Activated CD4-positive, CD25-positive, alpha-beta regulatory T cell (primary cell): ENCODE results near the gene EIF3J.

Source experiments
- DNase-seq, 4 experiments: peaks; one replicate each; lab custom pipeline; 2025; lab: John Stamatoyannopoulos, UW

The EIF3J gene

GRCh38 chr15:44595246-44595645 lies 58.3 kb downstream of the EIF3J start:
- DNase-seq, result no peak

DNA sequence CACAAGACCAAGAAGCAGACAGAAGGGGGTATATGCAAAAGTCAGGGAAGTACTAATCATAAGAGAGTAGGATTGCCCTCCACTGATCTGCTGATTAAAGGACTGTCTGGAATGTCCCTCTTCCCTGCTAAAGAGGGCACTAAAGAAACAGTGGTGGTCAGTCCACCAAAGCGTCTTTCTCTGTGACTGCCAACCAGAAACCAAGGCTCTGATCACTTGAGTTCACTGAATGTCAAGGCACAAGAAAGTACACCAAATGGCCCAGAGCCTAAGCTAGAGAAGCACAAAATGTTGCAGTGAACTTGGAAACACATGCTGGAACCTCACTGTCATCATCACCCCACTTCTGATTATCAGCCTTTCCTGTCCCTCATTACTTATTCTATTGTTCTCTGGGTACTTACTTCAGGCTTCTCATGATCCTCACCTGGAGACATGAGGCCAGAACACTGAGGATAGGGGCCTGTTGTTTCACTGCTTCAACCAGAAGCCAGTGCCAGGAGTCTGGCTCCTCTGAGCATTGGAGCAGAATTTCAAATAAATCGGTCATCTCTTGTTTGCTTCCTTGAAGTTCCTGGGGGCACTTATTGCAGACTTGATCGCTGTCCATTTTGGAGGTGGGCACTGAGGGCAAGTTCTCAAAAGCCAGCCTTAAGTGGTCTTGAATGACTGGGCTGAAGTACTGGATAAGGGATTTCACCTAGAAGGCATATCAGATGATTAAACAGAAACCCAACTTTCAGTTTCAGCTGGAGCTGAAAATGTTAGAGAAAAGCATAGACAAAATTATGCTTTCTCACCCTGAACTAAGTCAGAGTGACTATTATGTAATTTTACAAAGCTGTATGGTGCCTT lies 58.9 kb downstream of the EIF3J start:
- DNase-seq, result no peak

GRCh38 chr15:44596511-44597010 lies 59.6 kb downstream of the EIF3J start:
- DNase-seq, result no peak

DNA sequence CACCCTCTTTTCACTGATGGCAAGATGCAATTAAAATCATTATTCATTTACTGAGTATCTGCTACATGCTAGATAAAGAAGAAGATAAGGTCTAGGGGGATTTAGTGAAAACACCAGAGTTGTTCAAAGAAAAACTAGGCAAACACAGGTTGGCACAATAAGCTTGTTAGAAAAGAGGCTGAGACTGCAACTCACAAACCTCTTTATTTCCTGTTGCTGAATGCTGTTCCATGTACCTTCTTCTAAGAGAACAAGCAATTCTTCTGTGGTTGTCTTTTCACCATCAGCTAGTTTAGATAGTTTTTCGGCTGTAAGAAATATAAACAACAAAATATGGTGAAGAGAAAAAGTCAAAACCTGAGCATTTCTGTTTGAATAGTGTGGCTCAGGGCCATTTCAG lies 61.1 kb downstream of the EIF3J start:
- DNase-seq, result no peak

- DNase-seq, result no peak
Observed at GRCh38 chr15:44598892-44599291, 61.9 kb downstream of the EIF3J start.

DNA sequence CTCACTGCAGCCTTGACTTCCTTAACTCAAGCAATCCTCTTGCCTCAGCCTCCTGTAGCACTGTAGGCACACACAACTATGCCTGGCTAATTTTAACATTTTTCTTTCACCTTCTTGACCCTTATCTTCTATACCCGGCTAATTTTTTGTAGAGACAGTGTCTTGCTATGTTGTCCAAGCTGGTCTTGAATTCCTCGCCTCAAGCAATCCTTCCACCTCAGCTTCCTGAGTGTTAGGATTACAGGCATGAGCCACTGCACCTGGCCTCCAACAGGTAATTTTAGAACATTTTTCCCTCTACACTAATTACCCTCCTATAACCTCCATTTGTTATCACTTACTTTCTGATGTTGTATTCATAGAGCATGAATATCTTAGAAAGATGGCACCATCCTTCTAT lies 66.2 kb downstream of the EIF3J start:
- DNase-seq, result no peak

DNA sequence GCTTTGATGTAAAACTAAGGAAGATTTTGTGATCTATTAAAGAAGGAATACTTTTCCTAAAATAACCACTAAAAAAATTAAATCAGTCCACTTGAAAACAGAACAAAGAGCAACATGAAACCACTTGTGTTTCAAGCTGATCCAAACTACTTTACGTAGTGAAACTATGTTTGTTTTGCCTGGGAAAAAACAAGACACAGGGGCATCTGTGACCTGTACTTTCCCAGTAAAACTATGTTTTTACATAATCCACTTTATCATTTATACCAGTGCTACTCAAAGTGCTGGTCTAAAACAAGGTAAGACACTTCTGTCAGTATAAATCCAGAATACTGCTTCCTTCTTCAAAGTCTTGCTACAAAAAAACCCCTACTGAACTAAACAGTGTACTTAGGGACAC lies 69.8 kb downstream of the EIF3J start:
- no peak for DNase-seq
